Endodermal cell (in vitro differentiated cells): ENCODE results near the gene KCNN3. TPM values are rescaled to one million over a fixed set of nuclear protein-coding genes. Genes with fewer than 3 reads are reported as not detected.
A peak's percentile ranks its signal among the peaks of the same experiment; 100 is the strongest.

Experiments
- DNase-seq: peaks from one replicate; pipeline ENCODE4 v3.0.0-alpha.2; 2017
- H3K27ac ChIP-seq: 2 replicates; pipeline ENCODE4 v1.5.1; 2013; ENCODE audit warnings: mild to moderate bottlenecking, low read depth, low read length, moderate library complexity
- H3K27me3 ChIP-seq: 2 replicates; pipeline ENCODE4 v1.6.1; 2013; ENCODE audit warnings: mild to moderate bottlenecking, low read length, moderate library complexity; ENCODE audit not compliant: insufficient read depth, control insufficient read depth, poor library complexity, severe bottlenecking
- H3K36me3 ChIP-seq: 2 replicates; pipeline ENCODE4 v1.7.0; 2013; ENCODE audit warnings: mild to moderate bottlenecking, low read length, moderate library complexity; ENCODE audit not compliant: control insufficient read depth, insufficient read depth
- H3K4me1 ChIP-seq: one replicate; pipeline ENCODE4 v1.7.0; 2013; ENCODE audit warnings: low read length; ENCODE audit not compliant: control insufficient read depth, insufficient read depth
- H3K4me3 ChIP-seq: 2 replicates; pipeline ENCODE4 v1.5.1; 2013; ENCODE audit warnings: mild to moderate bottlenecking, low read length, moderate library complexity
- H3K9ac ChIP-seq: 2 replicates; pipeline ENCODE4 v1.6.1; 2013; ENCODE audit warnings: mild to moderate bottlenecking, low read length, moderate library complexity; ENCODE audit not compliant: poor library complexity, severe bottlenecking; ENCODE audit errors: extremely low read depth
- H3K9me3 ChIP-seq: 2 replicates; pipeline ENCODE4 v1.6.1; 2013; ENCODE audit warnings: mild to moderate bottlenecking, low read length, moderate library complexity; ENCODE audit not compliant: control insufficient read depth
- H3K27ac Mint-ChIP-seq: 2 replicates; pipeline ENCODE4 v1.8.0; 2020; ENCODE audit warnings: mixed read lengths
- H3K27me3 Mint-ChIP-seq: 2 replicates; pipeline ENCODE4 v1.8.0; 2021; ENCODE audit warnings: mild to moderate bottlenecking, mixed read lengths; ENCODE audit not compliant: insufficient read depth
- H3K36me3 Mint-ChIP-seq: 2 replicates; pipeline ENCODE4 v1.8.0; 2020; ENCODE audit warnings: low read depth, mixed read lengths
- H3K4me1 Mint-ChIP-seq: 2 replicates; pipeline ENCODE4 v1.8.0; 2020; ENCODE audit warnings: mixed read lengths
- H3K4me3 Mint-ChIP-seq: 2 replicates; pipeline ENCODE4 v1.8.0; 2020; ENCODE audit warnings: mild to moderate bottlenecking, moderate library complexity, mixed read lengths
- H3K9me3 Mint-ChIP-seq: 2 replicates; pipeline ENCODE4 v1.8.0; 2020; ENCODE audit warnings: mild to moderate bottlenecking, mixed read lengths
- CTCF ChIP-seq: fragments of 200-600 bp; sonication (generic); conservative IDR thresholded peaks from 2 replicates; pipeline ENCODE4 v1.5.0; 2021; ENCODE audit warnings: antibody characterized with exemption, mild to moderate bottlenecking
- WGBS, 2 experiments: methylation state at CpG; one replicate each; pipeline versions ENCODE4 v1.1.5 to v1.1.7; 2013; ENCODE audit warnings: missing lambda C conversion rate in 2 of 2, mixed read lengths in 1 of 2; ENCODE audit not compliant: insufficient coverage in 1 of 2, insufficient read length in 1 of 2; 5-methylcytosine and 5-hydroxymethylcytosine counted together
- total RNA-seq, 2 donors: library from RNA; stranded (reverse); fragmentation: NEBNext Ultra II Directional in 1 of 2; extraction: Animal tissue kit (Norgen Biotek cat#: 25700) in 1 of 2; gene quantifications; 2 replicates in 1 of 2; 3 replicates in 1 of 2; pipeline ENCODE4 v1.2.1, GENCODE V29; 2021

KCNN3 gene
- total RNA-seq, 2 donors from 2014 or later = 0.57 to 0.75 TPM

- peaks cover 38% of the 10 kb centered on the region for H3K4me1 Mint-ChIP-seq
- peaks cover 12% of the 10 kb centered on the region for H3K27me3 Mint-ChIP-seq
- no peak overlapping the region for H3K27ac Mint-ChIP-seq
Measured at GRCh38 chr1:154807048-154807591, 63.0 kb downstream of the KCNN3 start.

GRCh38 chr1:154806333-154806732 is 63.7 kb downstream of the KCNN3 start:
- H3K4me1 Mint-ChIP-seq = peaks cover 32% of the 10 kb centered on the region
- peaks cover 12% of the 10 kb centered on the region for H3K27me3 Mint-ChIP-seq

More at GRCh38 chr1:154807048-154807591, 63.0 kb downstream of the KCNN3 start:
- peak; percentile 25 for TF ChIP-seq CTCF
- H3K9me3 Mint-ChIP-seq = no peaks in the 10 kb centered on the region
- no peak overlapping the region for H3K27ac ChIP-seq
- peaks cover 6% of the 10 kb centered on the region for H3K4me1 ChIP-seq
- no peaks in the 10 kb centered on the region for H3K27me3 ChIP-seq
- DNase-seq = no peak
- no peaks in the 10 kb centered on the region for H3K36me3 Mint-ChIP-seq
- no peaks in the 10 kb centered on the region for H3K36me3 ChIP-seq
- no peak overlapping the region for H3K4me3 Mint-ChIP-seq
- 86% methylated on average over 12 of the region's 12 CpGs; no CpG with 5 or more reads in 1 of the 2 experiments for WGBS, 2 experiments
- no peak overlapping the region for H3K9ac ChIP-seq
- H3K4me3 ChIP-seq = no peak overlapping the region
- no peaks in the 10 kb centered on the region for H3K9me3 ChIP-seq

GRCh38 chr1:154802982-154803920 is 66.8 kb downstream of the KCNN3 start:
- Mint-ChIP-seq H3K27me3 (peaks cover 8% of the 10 kb centered on the region), H3K4me1 (peaks cover 28% of the 10 kb centered on the region), H3K9me3 (no peaks in the 10 kb centered on the region), H3K4me3 (no peak overlapping the region), H3K36me3 (no peaks in the 10 kb centered on the region), H3K27ac (no peak overlapping the region)
- no peaks in the 10 kb centered on the region for H3K4me1 ChIP-seq
- no peak overlapping the region for H3K9ac ChIP-seq
- no peak for TF ChIP-seq CTCF
- no peaks in the 10 kb centered on the region for H3K36me3 ChIP-seq
- WGBS, 2 experiments = 92 to 94% methylated on average over 6 to 8 of the region's 8 CpGs
- no peak overlapping the region for H3K4me3 ChIP-seq
- H3K9me3 ChIP-seq = no peaks in the 10 kb centered on the region
- no peak for DNase-seq
- H3K27ac ChIP-seq = no peak overlapping the region
- no peaks in the 10 kb centered on the region for H3K27me3 ChIP-seq

More at GRCh38 chr1:154806333-154806732, 63.7 kb downstream of the KCNN3 start:
- Histone ChIP-seq H3K4me3 (no peak overlapping the region), H3K27me3 (no peaks in the 10 kb centered on the region), H3K36me3 (no peaks in the 10 kb centered on the region), H3K27ac (no peak overlapping the region), H3K9ac (no peak overlapping the region), H3K9me3 (no peaks in the 10 kb centered on the region), H3K4me1 (peaks cover 6% of the 10 kb centered on the region)
- DNase-seq = no peak
- no peaks in the 10 kb centered on the region for H3K36me3 Mint-ChIP-seq
- 78 to 90% methylated on average over 3 of the region's 3 CpGs for WGBS, 2 experiments
- TF ChIP-seq CTCF = no peak
- H3K27ac Mint-ChIP-seq = no peak overlapping the region
- no peak overlapping the region for H3K4me3 Mint-ChIP-seq
- no peaks in the 10 kb centered on the region for H3K9me3 Mint-ChIP-seq
